Spleen (tissue), 7 donors: ENCODE data around the gene DIP2C.

Source experiments
- CTCF ChIP-seq, 11 experiments: fragments of 200-600 bp in 7 of 11; fragments of 450-650 bp in 4 of 11; sonication (generic) in 4 of 11; IDR thresholded peaks in 8 of 11; conservative IDR thresholded peaks in 3 of 11; 1 replicate in 7 of 11; 2 replicates in 4 of 11; pipeline versions ENCODE4 v1.4.0 to v1.8.0; 2016 to 2021; ENCODE audit warnings: antibody characterized with exemption in 11 of 11, inconsistent platforms in 4 of 11, mild to moderate bottlenecking in 1 of 11
- POLR2A ChIP-seq, 3 donors: fragments of 450-650 bp; IDR thresholded peaks; one replicate each; pipeline ENCODE4 v1.5.1; 2017; ENCODE audit warnings: antibody characterized with exemption in 3 of 3, mild to moderate bottlenecking in 1 of 3
- donor health status: DM: no; HTN: no; CAD: no; lungs with moderate emphysema.
- donor health status: DM: no; HTN: no; CAD: no.
- donor health status: DM: no; HTN: no; CAD: no.

- TF ChIP-seq CTCF (IDR thresholded peaks at IDR 0.05 in 8 of 11, conservative IDR thresholded peaks at IDR 0.05 in 3 of 11) (no peak), POLR2A (IDR thresholded peaks at IDR 0.05) (no peak)
These were observed 312.2 kb downstream of the DIP2C start for GRCh38 chr10:377228-377627.
